SU-DHL-6 (cell line): ENCODE results near the gene SFI1.
"Not testable (repeated sequence)": the region's sequence is repeated elsewhere in the genome, so short reads cannot be mapped to it uniquely, and the experiment has no call there.

Experiments used
- H2AFZ ChIP-seq: fragments of 200-600 bp; sonication (generic); 2 replicates; pipeline ENCODE4 v1.6.1; 2014; ENCODE audit warnings: low read depth, mild to moderate bottlenecking, moderate library complexity, mixed read lengths, antibody characterized with exemption, low read length; ENCODE audit not compliant: severe bottlenecking
- H3F3A ChIP-seq: fragments of 200-600 bp; shearing (Covaris generic); 2 replicates; pipeline ENCODE4 v1.6.0; 2016; ENCODE audit warnings: antibody characterized with exemption, mild to moderate bottlenecking; ENCODE audit not compliant: insufficient read depth
- H3K27ac ChIP-seq: fragments of 200-600 bp; sonication (generic); 2 replicates; pipeline ENCODE4 v1.5.1; 2016; ENCODE audit warnings: low read depth, mild to moderate bottlenecking, low read length, moderate library complexity, mixed read lengths
- H3K27me3 ChIP-seq: fragments of 200-600 bp; sonication (generic), shearing (Covaris generic); 2 replicates; pipeline ENCODE4 v1.6.0; 2014; ENCODE audit warnings: mild to moderate bottlenecking, low read length
- H3K36me3 ChIP-seq: fragments of 200-600 bp; sonication (generic); 2 replicates; pipeline ENCODE4 v1.6.1; 2014; ENCODE audit warnings: mild to moderate bottlenecking, low read length, mixed read lengths
- H3K4me2 ChIP-seq: fragments of 300-600, 200-600 bp; shearing (Covaris generic), sonication (generic); 2 replicates; pipeline ENCODE4 v1.6.0; 2014; ENCODE audit warnings: low read length, low read depth, mild to moderate bottlenecking; ENCODE audit not compliant: poor library complexity, severe bottlenecking
- H3K4me3 ChIP-seq: fragments of 200-600 bp; sonication (generic); 2 replicates; pipeline ENCODE4 v1.5.1; 2014; ENCODE audit warnings: antibody characterized with exemption, low read length, mild to moderate bottlenecking, mixed read lengths; ENCODE audit not compliant: insufficient read depth, poor library complexity, severe bottlenecking
- H3K79me2 ChIP-seq: fragments of 200-600 bp; sonication (generic); 2 replicates; pipeline ENCODE4 v1.6.1; 2014; ENCODE audit warnings: mild to moderate bottlenecking, low read length, moderate library complexity; ENCODE audit not compliant: insufficient read depth
- H3K9ac ChIP-seq: fragments of 200-600 bp; sonication (generic); 2 replicates; pipeline ENCODE4 v1.7.0; 2014; ENCODE audit warnings: mild to moderate bottlenecking, low read length
- H3K9me2 ChIP-seq: fragments of 200-600 bp; sonication (generic); replicated peaks from 2 replicates; pipeline ENCODE4 v1.6.1; 2014; ENCODE audit warnings: low read length; ENCODE audit not compliant: insufficient read depth
- H3K9me3 ChIP-seq: fragments of 200-600 bp; sonication (generic); 2 replicates; pipeline ENCODE4 v1.6.1; 2014; ENCODE audit warnings: low read length, mixed read lengths; ENCODE audit not compliant: insufficient read depth
- H4K20me1 ChIP-seq: fragments of 200-600 bp; sonication (generic); 2 replicates; pipeline ENCODE4 v1.6.1; 2014; ENCODE audit warnings: low read depth, mild to moderate bottlenecking, antibody characterized with exemption, low read length, moderate library complexity, mixed read lengths
- EZH2phosphoT487 ChIP-seq: fragments of 200-600 bp; sonication (generic), shearing (Covaris generic); conservative IDR thresholded peaks from 2 replicates; pipeline ENCODE4 v1.6.1; 2018; ENCODE audit warnings: mild to moderate bottlenecking, antibody characterized with exemption, low read length, moderate library complexity, mixed read lengths
- TF ChIP-seq, protein P1 (sequence below): fragments of 200-600 bp; sonication (generic); IDR thresholded peaks from one replicate; pipeline ENCODE4 v1.5.1; 2017; ENCODE audit warnings: antibody characterized with exemption, mild to moderate bottlenecking, low read length, moderate library complexity; ENCODE audit not compliant: insufficient read depth, poor library complexity, severe bottlenecking

Gene SFI1

GRCh38 chr22:31532060-31532459 lies 35.7 kb downstream of the SFI1 start:
- Histone ChIP-seq H4K20me1 (no peaks in the 10 kb centered on the region), H3K9ac (no peak overlapping the region), H3K27ac (no peak overlapping the region), H3K4me2 (no peak overlapping the region), H3F3A (no peaks in the 10 kb centered on the region), H3K27me3 (no peaks in the 10 kb centered on the region), H3K79me2 (no peaks in the 10 kb centered on the region), H3K36me3 (no peaks in the 10 kb centered on the region; the same call in 1 of the 2 replicates), H3K4me3 (no peak overlapping the region), H2AFZ (no peak overlapping the region), H3K9me3 (no peaks in the 10 kb centered on the region), H3K9me2 (no peaks in the 10 kb centered on the region)
- TF ChIP-seq EZH2phosphoT487, result no peak
- TF ChIP-seq, protein P1, sequence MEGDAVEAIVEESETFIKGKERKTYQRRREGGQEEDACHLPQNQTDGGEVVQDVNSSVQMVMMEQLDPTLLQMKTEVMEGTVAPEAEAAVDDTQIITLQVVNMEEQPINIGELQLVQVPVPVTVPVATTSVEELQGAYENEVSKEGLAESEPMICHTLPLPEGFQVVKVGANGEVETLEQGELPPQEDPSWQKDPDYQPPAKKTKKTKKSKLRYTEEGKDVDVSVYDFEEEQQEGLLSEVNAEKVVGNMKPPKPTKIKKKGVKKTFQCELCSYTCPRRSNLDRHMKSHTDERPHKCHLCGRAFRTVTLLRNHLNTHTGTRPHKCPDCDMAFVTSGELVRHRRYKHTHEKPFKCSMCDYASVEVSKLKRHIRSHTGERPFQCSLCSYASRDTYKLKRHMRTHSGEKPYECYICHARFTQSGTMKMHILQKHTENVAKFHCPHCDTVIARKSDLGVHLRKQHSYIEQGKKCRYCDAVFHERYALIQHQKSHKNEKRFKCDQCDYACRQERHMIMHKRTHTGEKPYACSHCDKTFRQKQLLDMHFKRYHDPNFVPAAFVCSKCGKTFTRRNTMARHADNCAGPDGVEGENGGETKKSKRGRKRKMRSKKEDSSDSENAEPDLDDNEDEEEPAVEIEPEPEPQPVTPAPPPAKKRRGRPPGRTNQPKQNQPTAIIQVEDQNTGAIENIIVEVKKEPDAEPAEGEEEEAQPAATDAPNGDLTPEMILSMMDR, result no peak

GRCh38 chr22:31533374-31533773 lies 37.0 kb downstream of the SFI1 start:
- no peaks in the 10 kb centered on the region; the same call in 1 of the 2 replicates for H3K36me3 ChIP-seq

GRCh38 chr22:31537019-31537535 lies 40.7 kb downstream of the SFI1 start:
- Histone ChIP-seq H3K4me2 (no peak overlapping the region), H3K4me3 (no peak overlapping the region), H3K27ac (no peak overlapping the region), H3F3A (no peaks in the 10 kb centered on the region), H3K27me3 (no peaks in the 10 kb centered on the region), H3K36me3 (no peaks in the 10 kb centered on the region; the same call in 1 of the 2 replicates), H4K20me1 (no peaks in the 10 kb centered on the region), H2AFZ (no peak overlapping the region), H3K9ac (no peak overlapping the region), H3K9me3 (no peaks in the 10 kb centered on the region), H3K9me2 (no peaks in the 10 kb centered on the region), H3K79me2 (no peaks in the 10 kb centered on the region)
- TF ChIP-seq EZH2phosphoT487, result no peak

More at GRCh38 chr22:31533374-31533773, 37.0 kb downstream of the SFI1 start:
- H2AFZ ChIP-seq, result no peak overlapping the region
- no peak overlapping the region for H3K4me3 ChIP-seq
- no peaks in the 10 kb centered on the region for H3K9me3 ChIP-seq
- no peaks in the 10 kb centered on the region for H3K27me3 ChIP-seq
- H3K9ac ChIP-seq, result no peak overlapping the region
- no peaks in the 10 kb centered on the region for H3F3A ChIP-seq
- no peak overlapping the region for H3K4me2 ChIP-seq
- H3K79me2 ChIP-seq, result no peaks in the 10 kb centered on the region
- H3K27ac ChIP-seq, result no peak overlapping the region
- H3K9me2 ChIP-seq, result no peaks in the 10 kb centered on the region
- TF ChIP-seq EZH2phosphoT487, result no peak
- TF ChIP-seq, protein P1, result no peak
- H4K20me1 ChIP-seq, result no peaks in the 10 kb centered on the region

GRCh38 chr22:31538815-31539214 lies 42.5 kb downstream of the SFI1 start:
- Histone ChIP-seq H3K36me3 (no peaks in the 10 kb centered on the region), H3K79me2 (no peaks in the 10 kb centered on the region)
- TF ChIP-seq EZH2phosphoT487, result no peak
- TF ChIP-seq, protein P1, result no peak

GRCh38 chr22:31540166-31540565 lies 43.8 kb downstream of the SFI1 start:
- not testable (repeated sequence) for H3K4me2 ChIP-seq, H3K9me3 ChIP-seq, H3K27me3 ChIP-seq, H3K27ac ChIP-seq, H3K9me2 ChIP-seq, H3F3A ChIP-seq, H3K9ac ChIP-seq, H3K36me3 ChIP-seq, H3K4me3 ChIP-seq, H2AFZ ChIP-seq, H3K79me2 ChIP-seq, H4K20me1 ChIP-seq

More at GRCh38 chr22:31538815-31539214, 42.5 kb downstream of the SFI1 start:
- Histone ChIP-seq H3K9me2 (no peaks in the 10 kb centered on the region), H3K4me2 (no peak overlapping the region), H4K20me1 (no peaks in the 10 kb centered on the region), H2AFZ (no peak overlapping the region), H3F3A (no peaks in the 10 kb centered on the region), H3K9ac (no peak overlapping the region), H3K9me3 (no peaks in the 10 kb centered on the region), H3K4me3 (no peak overlapping the region), H3K27me3 (no peaks in the 10 kb centered on the region), H3K27ac (no peak overlapping the region)
